Measurements from ENCODE around the gene UBAC1. TPM values are rescaled to one million over a fixed set of nuclear protein-coding genes. Genes with fewer than 3 reads are reported as not detected.

UBAC1 gene
- total RNA-seq, 4 donors from 2014 or later: 48.6 to 61.4 (median 55.9) TPM

- no peaks in the 10 kb centered on the region for H3K27me3 ChIP-seq
- DNase-seq (ENCODE audit: low spot score in 2 of 2): no peak
- no peak overlapping the region for H3K4me3 ChIP-seq
- TF ChIP-seq POLR2A (IDR thresholded peaks at IDR 0.05) (no peak), EP300 (IDR thresholded peaks at IDR 0.05) (no peak), CTCF (IDR thresholded peaks at IDR 0.05) (no peak)
- 84 to 86% methylated on average over 13 of the region's 13 CpGs for WGBS, 2 donors
- H3K9me3 ChIP-seq: peaks cover 0 to 16% (median 2%) of the 10 kb centered on the region in 4 donors
- no peak overlapping the region for H3K27ac ChIP-seq
- H3K4me1 ChIP-seq: peaks cover 0 to 4% (median 0%) of the 10 kb centered on the region in 4 donors
- peaks cover 0 to 45% (median 0%) of the 10 kb centered on the region in 3 donors for H3K36me3 ChIP-seq
These were observed 37.7 kb downstream of the UBAC1 start for GRCh38 chr9:135923508-135923907.

DNA sequence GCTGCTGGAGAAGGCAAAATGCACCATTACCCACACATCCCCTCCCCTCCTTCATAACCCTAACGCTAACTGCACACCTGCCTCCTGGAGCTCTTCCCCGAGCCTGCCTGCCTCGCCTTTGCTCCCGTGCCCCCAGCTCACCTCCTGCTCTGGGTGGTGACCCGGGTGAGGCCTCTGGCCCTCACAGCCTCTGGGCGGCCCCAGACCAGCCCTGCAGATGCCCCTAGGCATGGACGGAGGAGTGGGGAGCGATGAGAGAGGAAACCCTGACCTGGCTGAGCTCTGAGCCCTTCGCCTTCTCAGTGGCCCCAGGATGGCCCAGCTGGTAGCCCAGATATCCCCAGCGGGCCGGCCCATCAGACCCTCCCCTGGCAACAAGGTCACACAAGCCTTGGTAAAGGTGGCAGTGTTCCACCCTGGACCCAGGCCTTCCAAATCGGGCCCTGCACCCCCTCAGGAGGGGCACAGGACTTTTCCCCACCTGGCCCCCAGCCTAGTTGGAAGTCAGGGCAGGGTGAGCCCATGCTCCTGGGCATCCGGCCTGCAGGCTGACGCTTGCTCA is 39.3 kb downstream of the UBAC1 start:
- Histone ChIP-seq H3K36me3 (peaks cover 0 to 50% (median 0%) of the 10 kb centered on the region in 3 donors), H3K4me3 (no peak overlapping the region), H3K9me3 (peaks cover 0 to 33% (median 5%) of the 10 kb centered on the region in 4 donors), H3K4me1 (no peaks in the 10 kb centered on the region), H3K27me3 (no peaks in the 10 kb centered on the region), H3K27ac (no peak overlapping the region)
- no peak for TF ChIP-seq CTCF (IDR thresholded peaks at IDR 0.05)
- TF ChIP-seq EP300 (IDR thresholded peaks at IDR 0.05): no peak
- TF ChIP-seq POLR2A (IDR thresholded peaks at IDR 0.05): no peak
- no peak for DNase-seq (ENCODE audit: low spot score in 2 of 2)
- 58 to 77% methylated on average over 9 to 14 of the region's 14 CpGs for WGBS, 2 donors

- no peak for DNase-seq (ENCODE audit: low spot score in 2 of 2)
- H3K4me3 ChIP-seq: no peak overlapping the region
- H3K27ac ChIP-seq: no peak overlapping the region
- no peaks in the 10 kb centered on the region for H3K4me1 ChIP-seq
- H3K36me3 ChIP-seq: peaks cover 0 to 50% (median 0%) of the 10 kb centered on the region in 3 donors
- TF ChIP-seq EP300 (IDR thresholded peaks at IDR 0.05): no peak
- no peak for TF ChIP-seq POLR2A (IDR thresholded peaks at IDR 0.05)
- no peak for TF ChIP-seq CTCF (IDR thresholded peaks at IDR 0.05)
- peaks cover 0 to 40% (median 8%) of the 10 kb centered on the region in 4 donors for H3K9me3 ChIP-seq
- 75 to 84% methylated on average over 24 of the region's 24 CpGs for WGBS, 2 donors
- H3K27me3 ChIP-seq: no peaks in the 10 kb centered on the region
These were observed 40.1 kb downstream of the UBAC1 start for GRCh38 chr9:135920973-135921585.

DNA sequence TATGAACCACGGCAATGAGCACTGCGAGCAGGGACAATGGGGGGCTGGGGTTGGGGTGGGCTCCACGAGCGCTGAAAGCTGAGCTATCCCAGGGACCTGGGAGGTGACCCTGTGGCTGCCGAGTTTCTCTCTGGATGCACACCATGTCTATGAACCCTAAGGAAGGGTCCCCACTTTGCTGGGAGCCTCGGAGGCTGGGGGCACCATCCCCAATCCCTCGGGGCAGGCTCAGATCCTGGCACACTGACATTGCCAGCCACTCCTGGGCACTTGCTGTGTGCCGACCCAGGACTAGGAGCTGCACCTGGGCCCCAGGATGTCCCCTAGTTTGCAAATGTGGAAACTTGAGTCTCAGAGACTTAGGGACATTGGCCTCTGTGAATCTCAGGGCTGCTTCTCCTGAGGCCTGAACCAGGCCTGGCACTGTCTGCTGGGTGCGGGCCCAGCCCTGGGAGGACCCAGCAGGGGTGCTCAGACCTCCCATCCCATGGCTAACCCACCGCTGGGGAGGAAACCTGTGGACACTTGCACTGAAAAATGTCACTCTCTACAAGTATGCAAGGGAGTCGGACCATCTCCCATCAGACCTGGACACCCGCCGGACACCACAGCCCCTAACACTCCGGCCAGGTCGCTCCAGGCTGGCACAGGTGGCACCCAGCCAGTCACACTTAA is 40.8 kb downstream of the UBAC1 start:
- Histone ChIP-seq H3K9me3 (peaks cover 0 to 47% (median 10%) of the 10 kb centered on the region in 4 donors), H3K4me1 (no peaks in the 10 kb centered on the region), H3K27ac (no peak overlapping the region), H3K4me3 (no peak overlapping the region), H3K36me3 (peaks cover 0 to 57% (median 2%) of the 10 kb centered on the region in 3 donors), H3K27me3 (no peaks in the 10 kb centered on the region)
- no peak for TF ChIP-seq POLR2A (IDR thresholded peaks at IDR 0.05)
- no peak for TF ChIP-seq EP300 (IDR thresholded peaks at IDR 0.05)
- no peak for TF ChIP-seq CTCF (IDR thresholded peaks at IDR 0.05)
- WGBS, 2 donors: 89 to 93% methylated on average over 13 to 15 of the region's 15 CpGs
- no peak for DNase-seq (ENCODE audit: low spot score in 2 of 2)
